K562 (cell line): ENCODE results near the gene JUND. TPM values are rescaled to one million over a fixed set of nuclear protein-coding genes. Genes with fewer than 3 reads are reported as not detected.

ENCODE experiments used
- ATAC-seq: fragments of 200-7000 bp; cut with Tn5 transposase; 3 replicates; pipeline ENCODE4 v1.9.1; 2020; ENCODE audit warnings: moderate library complexity
- BruUV-seq: library from RNA; stranded (reverse); fragments of 400-500 nt; replicated peaks from 2 replicates; lab custom pipeline; 2021; lab: Mats Ljungman, UMichigan
- CTCF ChIA-PET: fragments of 300-600 bp; formaldehyde crosslinking; extraction: SDS; loops from one replicate; lab custom pipeline; 2021; ENCODE audit warnings: low intra/inter-chr PET ratio; lab: Yijun Ruan, JAX
- POLR2A ChIA-PET: fragments of 300-600, 350-650 bp; sonication (Branson Sonifier 250); formaldehyde crosslinking; extraction: SDS; loops from one replicate; lab custom pipeline; 2021; ENCODE audit warnings: antibody characterized with exemption, inconsistent platforms; lab: Yijun Ruan, JAX
- DNase-seq, 4 experiments: peaks; one replicate each; pipeline versions ENCODE4 v3.0.0 to v3.0.0-alpha.2; 2011 to 2018; ENCODE audit warnings: low spot score in 3 of 4, mixed read lengths in 3 of 4; ENCODE audit errors: extremely low read depth in 1 of 4
- FAIRE-seq: peaks from 2 replicates; lab custom pipeline; 2011; peaks lifted over from hg19 to GRCh38; lab: Jason Lieb, UNC
- H2AFZ ChIP-seq: 2 replicates; pipeline ENCODE4 v1.6.0; 2011; ENCODE audit warnings: low read depth, low read length, control low read depth, inconsistent platforms
- H3K27ac ChIP-seq: fragments of 200-600 bp; 3 replicates; pipeline ENCODE4 v1.8.0; 2011; ENCODE audit warnings: low read depth, mild to moderate bottlenecking, control low read depth, inconsistent platforms, low read length, moderate library complexity, mixed read lengths; ENCODE audit errors: extremely low read depth
- H3K27me3 ChIP-seq, 2 experiments: fragments of 300-600 bp in 1 of 2; 2 replicates in 1 of 2; 3 replicates in 1 of 2; pipeline versions ENCODE4 v1.6.0 to v1.8.0; 2011; ENCODE audit warnings: inconsistent platforms in 2 of 2, low read length in 2 of 2, mild to moderate bottlenecking in 1 of 2, mixed read lengths in 1 of 2, moderate library complexity in 1 of 2; ENCODE audit not compliant: control insufficient read depth in 2 of 2, insufficient read depth in 2 of 2
- H3K36me3 ChIP-seq: fragments of 300-600 bp; 3 replicates; pipeline ENCODE4 v1.8.0; 2011; ENCODE audit warnings: mild to moderate bottlenecking, low read length, inconsistent platforms; ENCODE audit not compliant: control insufficient read depth, insufficient read depth
- H3K4me1 ChIP-seq, 2 experiments: fragments of 200-600 bp in 1 of 2; replicated peaks in 1 of 2; 2 replicates in 1 of 2; 3 replicates in 1 of 2; pipeline versions ENCODE4 v1.5.1 to v1.8.0; 2011; ENCODE audit warnings: inconsistent platforms in 2 of 2, low read length in 2 of 2, mild to moderate bottlenecking in 1 of 2, mixed read lengths in 1 of 2, moderate library complexity in 1 of 2; ENCODE audit not compliant: control insufficient read depth in 2 of 2, insufficient read depth in 2 of 2
- H3K4me2 ChIP-seq: 2 replicates; pipeline ENCODE4 v1.6.1; 2011; ENCODE audit warnings: low read length, control low read depth, inconsistent platforms, mixed read lengths; ENCODE audit not compliant: insufficient read depth
- H3K4me3 ChIP-seq: fragments of 200-600 bp; sonication (generic), shearing (Covaris generic); 2 replicates; pipeline ENCODE4 v1.5.1; 2016; ENCODE audit warnings: control low read depth, inconsistent platforms
- H3K79me2 ChIP-seq: fragments of 200-600 bp; 3 replicates; pipeline ENCODE4 v1.8.0; 2011; ENCODE audit warnings: low read length, inconsistent platforms; ENCODE audit not compliant: control insufficient read depth, insufficient read depth
- H3K9ac ChIP-seq, 2 experiments: 2 replicates each; pipeline versions ENCODE4 v1.6.0 to v1.6.1; 2011; ENCODE audit warnings: low read depth in 2 of 2, low read length in 2 of 2, control low read depth in 1 of 2, inconsistent platforms in 1 of 2, mild to moderate bottlenecking in 1 of 2, mixed read lengths in 1 of 2; ENCODE audit not compliant: insufficient read depth in 1 of 2
- H3K9me1 ChIP-seq: one replicate; pipeline ENCODE4 v1.6.0; 2011; ENCODE audit warnings: inconsistent platforms, mild to moderate bottlenecking, low read length, moderate library complexity; ENCODE audit not compliant: control insufficient read depth, insufficient read depth
- H3K9me3 ChIP-seq: replicated peaks from 2 replicates; pipeline ENCODE4 v1.5.1; 2011; ENCODE audit warnings: low read depth, low read length, inconsistent platforms; ENCODE audit not compliant: control insufficient read depth, insufficient read depth
- H4K20me1 ChIP-seq: replicated peaks from 2 replicates; pipeline ENCODE4 v1.6.1; 2011; ENCODE audit warnings: low read length, inconsistent platforms, mixed read lengths; ENCODE audit not compliant: control insufficient read depth, insufficient read depth
- BDP1 ChIP-seq: IDR thresholded peaks from 3 replicates; pipeline ENCODE4 v1.6.1; 2011; ENCODE audit not compliant: insufficient read length, insufficient read depth
- C11orf30 ChIP-seq: fragments of 450-650 bp; IDR thresholded peaks from 2 replicates; pipeline ENCODE4 v1.6.1; 2016; ENCODE audit warnings: low read depth, mild to moderate bottlenecking
- FIP1L1 ChIP-seq: fragments of 200-400 bp; formaldehyde crosslinking; IDR thresholded peaks from 2 replicates; pipeline ENCODE4 v1.6.1; 2018; ENCODE audit warnings: mild to moderate bottlenecking, low read depth, low read length; ENCODE audit not compliant: poor library complexity, severe bottlenecking
- KDM5B ChIP-seq: fragments of 200-600 bp; sonication (generic); IDR thresholded peaks from 2 replicates; pipeline ENCODE4 v1.6.1; 2012; ENCODE audit warnings: low read depth, mild to moderate bottlenecking, moderate library complexity, low read length, control low read depth, inconsistent platforms; ENCODE audit not compliant: insufficient replicate concordance
- MGA ChIP-seq: fragments of 450-650 bp; IDR thresholded peaks from 2 replicates; pipeline ENCODE4 v1.6.1; 2016; ENCODE audit warnings: mild to moderate bottlenecking, moderate library complexity
- SRSF9 ChIP-seq: fragments of 200-400 bp; formaldehyde crosslinking; IDR thresholded peaks from 2 replicates; pipeline ENCODE4 v1.6.1; 2017; ENCODE audit warnings: low read depth, low read length, borderline replicate concordance
- XRCC5 ChIP-seq: fragments of 200-400 bp; formaldehyde crosslinking; IDR thresholded peaks from 2 replicates; pipeline ENCODE4 v1.6.1; 2017; ENCODE audit warnings: low read depth, mild to moderate bottlenecking, low read length
- WGBS: fragments of 100-300 bp; shearing (Covaris generic); methylation state at CpG from one replicate; pipeline ENCODE4 v1.1.6; 2016; ENCODE audit warnings: low coverage, mixed read lengths; ENCODE audit not compliant: insufficient coverage; ENCODE audit errors: missing lambda C conversion rate; 5-methylcytosine and 5-hydroxymethylcytosine counted together
- in situ Hi-C: fragments of 300-500 bp; cut with MboI; formaldehyde crosslinking; loops from 4 replicates; pipeline ENCODE4 v1.15.0; 2018; ENCODE audit warnings: inconsistent platforms, mixed read lengths
- intact Hi-C: fragments of 100-400 bp; cut with micrococcal nuclease; formaldehyde crosslinking; loops from 2 replicates; pipeline ENCODE4 v1.14.2; 2022
- polyA plus RNA-seq, 8 experiments: library from polyadenylated mRNA; depleted of rRNA in 4 of 8; stranded (reverse) in 5 of 8; unstranded in 3 of 8; fragments of >200 nt; fragmentation: Nextera tagmentation in 2 of 8; fragmentation: Illumina TruSeq in 1 of 8; extraction: Ambion mirVana in 2 of 8; extraction: Trizol in 1 of 8; gene quantifications; 2 replicates each; pipeline versions ENCODE4 v1.2.1 to v1.2.3, GENCODE V29; 2011 to 2014; ENCODE audit warnings: inconsistent platforms in 1 of 8, missing spikeins in 1 of 8
- total RNA-seq, 7 experiments: library from RNA; depleted of rRNA in 6 of 7; stranded (reverse); fragments of >200 nt in 6 of 7; fragmentation: Illumina TruSeq in 2 of 7; extraction: Trizol in 2 of 7; gene quantifications; 2 replicates each; pipeline versions ENCODE4 v1.2.1 to v1.2.3, GENCODE V29; 2011 to 2021; ENCODE audit warnings: low replicate concordance in 1 of 7

The JUND gene
- total and polyA plus RNA-seq, 9 of the 15 experiments (the other 6 are each of a cell fraction or from before 2014, with no cell fraction given), result 6.4 to 286 (median 42.3) TPM

- no peak for TF ChIP-seq BDP1
These were observed 25.5 kb upstream of the JUND start (continued) for GRCh38 chr19:18306888-18307260.

GRCh38 chr19:18306209-18306887 lies 24.9 kb upstream of the JUND start:
- in situ Hi-C loops, result no loop called here
- no peak overlapping the region for H3K4me3 ChIP-seq
- TF ChIP-seq SRSF9 (no peak), FIP1L1 (no peak), MGA (no peak), C11orf30 (peak; percentile 55; the same call in 1 of the 2 replicates), XRCC5 (no peak), KDM5B (no peak)

More at GRCh38 chr19:18306209-18306887, 24.9 kb upstream of the JUND start:
- FAIRE-seq, result no peak
- no peak for ATAC-seq
- Histone ChIP-seq H4K20me1 (no peaks in the 10 kb centered on the region), H3K4me2 (no peak overlapping the region), H3K27me3 (no peaks in the 10 kb centered on the region), H3K9me3 (no peaks in the 10 kb centered on the region), H3K4me1 (peaks cover 24 to 85% of the 10 kb centered on the region in 2 experiments), H3K9ac (0 out of 4 replicates have a peak overlapping the region, but pooled peaks of 1 of the 2 experiments have one; percentile 48), H3K27ac (peak overlapping the region; percentile 10; the same call in 1 of the 3 replicates), H3K36me3 (peaks cover 56% of the 10 kb centered on the region; the same call in 1 of the 3 replicates), H2AFZ (no peak overlapping the region), H3K9me1 (no peaks in the 10 kb centered on the region), H3K79me2 (no peaks in the 10 kb centered on the region; the same call in 2 of the 3 replicates)
- CTCF ChIA-PET, result no interaction called here
- no TSS peak for BruUV-seq
- POLR2A ChIA-PET, result interaction anchor here (0.8 to 1.2 kb wide), 3 partner anchors 15 to 27 kb away, joined by 3 to 6 read pairs (median 4); partner anchors contain the start of gene JUND
- WGBS, result 85% methylated on average over 24 of the region's 26 CpGs
- intact Hi-C loops, result no loop called here
- no peak for DNase-seq
